NCI-H1436 (cell line): ENCODE data around the gene SLC6A20.
"Not testable (repeated sequence)": the region's sequence is repeated elsewhere in the genome, so short reads cannot be mapped to it uniquely, and the experiment has no call there.

Experiments
- DNase-seq: peaks from one replicate; lab custom pipeline; 2025; lab: John Stamatoyannopoulos, UW

SLC6A20 gene

DNA sequence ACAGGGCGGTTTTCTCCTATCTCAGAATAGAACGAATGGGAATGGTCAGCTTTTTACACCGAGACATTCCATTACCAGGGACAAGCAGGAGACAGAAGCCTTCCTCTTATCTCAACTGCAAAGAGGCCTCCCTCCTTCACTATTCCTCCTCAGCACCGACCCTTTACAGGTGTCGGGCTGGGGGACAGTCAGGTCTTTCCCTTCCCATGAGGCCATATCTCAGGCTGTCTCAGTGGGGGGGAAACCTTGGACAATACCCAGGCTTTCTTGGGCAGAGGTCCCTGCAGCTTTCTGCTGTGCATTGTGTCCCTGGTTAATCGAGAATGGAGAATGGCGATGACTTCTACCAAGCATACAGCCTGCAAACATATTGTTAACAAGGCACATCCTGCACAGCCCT, 39.2 kb downstream of the SLC6A20 start:
- DNase-seq: not testable (repeated sequence)

DNA sequence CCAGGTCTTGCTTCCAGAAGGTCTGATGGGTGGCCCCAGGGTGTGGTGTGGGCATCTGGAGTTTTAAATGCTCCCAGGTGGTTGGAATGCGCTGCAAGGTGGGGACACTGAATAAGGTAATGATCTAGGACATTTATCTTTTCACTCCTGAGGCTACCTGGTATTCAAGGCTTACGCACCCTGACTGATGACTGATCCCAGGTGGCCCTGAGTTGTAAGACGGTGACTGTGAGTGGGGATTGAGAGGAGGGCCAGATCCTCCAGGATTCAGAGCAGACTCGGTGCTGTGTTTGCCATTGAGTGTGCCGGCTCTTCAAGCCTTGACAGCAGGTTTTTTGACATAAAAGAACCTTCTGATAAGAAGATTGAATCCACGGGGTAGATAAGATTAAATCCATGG, 40.3 kb downstream of the SLC6A20 start:
- DNase-seq: no peak

DNA sequence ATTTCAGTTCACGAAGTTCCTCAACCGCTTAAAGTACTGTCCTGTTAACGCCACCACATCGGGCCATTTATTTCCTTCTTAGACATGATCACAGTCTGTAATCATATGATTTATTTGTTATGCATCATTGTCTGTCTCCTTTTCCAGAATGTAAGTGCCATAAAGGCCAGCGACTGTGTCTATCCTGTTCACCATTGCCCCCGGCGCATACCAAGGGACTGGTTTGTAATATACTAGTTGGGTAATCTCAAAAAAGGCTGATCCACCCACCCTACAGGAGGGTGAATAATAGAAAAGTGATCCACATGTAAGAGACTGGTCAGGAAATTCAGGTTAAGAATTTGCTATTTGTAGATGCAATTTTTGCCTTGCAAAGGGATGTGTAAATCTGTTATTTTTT, 41.9 kb downstream of the SLC6A20 start:
- DNase-seq: no peak

DNA sequence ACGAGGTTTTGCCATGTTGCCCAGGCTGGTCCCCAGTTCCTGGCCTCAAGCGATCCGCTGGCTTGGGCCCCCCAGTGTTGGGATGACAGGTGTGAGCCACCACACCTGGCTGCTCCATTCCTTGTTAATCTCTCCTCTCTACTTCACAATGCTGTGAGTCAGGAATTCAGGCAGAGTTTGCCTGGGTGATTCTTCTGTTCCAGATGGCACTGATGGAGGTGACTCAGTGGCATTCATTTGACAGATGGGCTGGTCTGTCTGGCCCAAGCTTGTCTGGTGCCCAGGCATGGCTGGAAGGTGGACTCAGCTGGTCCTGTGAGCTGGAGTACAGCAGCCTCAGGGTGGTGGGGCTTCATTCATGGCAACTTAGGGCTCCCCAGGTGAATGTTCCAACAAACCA, 43.2 kb downstream of the SLC6A20 start:
- no peak for DNase-seq

DNA sequence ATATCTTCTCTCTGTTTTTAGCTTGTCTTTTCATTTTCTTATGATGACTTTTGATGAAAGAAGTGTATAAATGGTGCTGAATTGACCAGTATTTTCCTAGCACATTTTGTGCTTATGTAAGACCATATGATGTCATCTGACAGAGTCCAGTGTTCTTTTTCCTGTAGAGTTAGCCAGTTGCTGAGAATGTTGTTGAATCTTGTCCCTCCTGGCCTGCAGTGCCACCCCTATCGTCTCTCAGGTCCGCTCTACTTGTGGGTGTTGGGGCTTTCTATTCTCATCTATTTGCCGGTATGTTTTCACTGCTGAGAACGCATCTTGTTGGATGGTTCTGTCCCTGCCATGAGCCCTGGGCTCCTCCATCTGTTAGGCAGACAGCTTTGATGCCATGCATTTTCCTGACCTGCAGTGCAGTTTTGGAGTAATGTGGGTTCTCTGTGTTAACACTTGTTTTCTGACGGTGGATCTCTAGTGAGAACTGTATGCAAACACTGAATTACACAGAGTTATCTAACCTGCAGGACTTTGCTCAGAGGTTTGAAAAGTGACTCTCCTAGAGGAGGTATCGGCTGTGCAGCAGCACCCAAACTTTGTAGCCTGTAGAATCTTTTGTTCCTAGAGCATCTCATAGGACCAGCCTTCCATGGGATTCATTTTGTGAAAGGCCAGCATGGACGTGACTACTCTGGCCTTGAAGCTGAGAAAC, 44.6 kb downstream of the SLC6A20 start:
- no peak for DNase-seq

DNA sequence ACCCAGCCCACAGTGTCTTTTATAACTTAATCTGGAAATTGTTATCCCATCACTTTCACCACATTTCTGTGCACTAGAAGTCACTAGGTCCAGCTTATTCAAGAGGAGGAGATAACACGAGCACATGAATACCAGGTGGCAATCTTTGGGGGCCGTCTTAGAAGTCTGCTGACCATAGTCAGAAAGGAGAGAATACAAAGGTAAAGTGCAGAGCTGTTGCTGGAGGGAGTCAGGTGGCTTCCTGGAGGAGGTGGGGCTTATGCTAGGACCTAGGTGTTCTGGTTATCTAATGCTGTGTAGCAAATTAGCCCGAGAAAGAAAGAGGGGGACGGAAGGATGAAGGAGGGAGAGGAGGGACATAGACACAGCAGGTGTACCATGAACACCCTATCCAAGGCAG, 46.5 kb downstream of the SLC6A20 start:
- no peak for DNase-seq

DNA sequence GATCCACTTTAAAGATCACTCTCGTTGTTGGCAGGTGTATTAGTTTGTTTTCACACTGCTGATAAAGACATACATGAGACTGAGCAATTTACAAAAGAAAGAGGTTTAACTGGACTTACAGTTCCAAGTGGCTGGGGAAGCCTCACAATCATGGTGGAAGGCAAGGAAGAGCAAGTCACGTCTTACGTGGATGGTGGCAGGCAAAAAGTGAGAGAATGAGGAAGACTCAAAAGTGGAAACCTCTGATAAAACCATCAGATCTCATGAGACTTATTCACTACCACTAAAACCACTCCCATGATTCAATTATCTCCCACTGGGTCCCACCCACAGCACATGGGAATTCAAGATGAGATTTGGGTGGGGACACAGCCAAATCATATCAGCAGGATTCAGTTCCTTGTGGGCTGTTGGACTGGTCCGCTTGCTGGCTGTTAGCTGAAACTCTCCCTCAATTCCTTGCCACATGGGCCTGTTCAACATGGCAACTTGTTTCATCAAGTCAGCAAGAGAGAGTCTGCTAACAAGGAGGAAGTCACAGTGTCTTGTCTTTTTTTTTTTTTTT, 47.2 kb downstream of the SLC6A20 start:
- not testable (repeated sequence) for DNase-seq

DNA sequence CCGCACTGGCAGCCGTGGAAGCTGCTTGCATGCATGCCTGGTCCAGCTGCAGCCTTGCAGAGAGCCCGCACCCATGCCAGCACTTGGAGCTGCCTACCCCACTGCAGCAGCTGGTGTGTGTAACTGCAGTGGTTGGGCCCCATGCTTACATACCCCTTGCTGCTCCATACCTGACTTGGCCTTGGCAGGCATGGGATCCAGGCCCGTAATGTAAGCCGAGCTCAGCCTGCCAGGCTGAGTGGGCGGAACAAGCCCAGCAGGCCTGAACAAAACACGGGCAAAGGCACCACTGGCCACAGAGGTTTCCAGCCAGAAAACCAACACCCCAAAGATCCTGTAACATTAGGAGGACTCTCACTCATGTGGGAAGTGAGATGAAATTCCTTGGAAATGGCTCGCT, 48.3 kb downstream of the SLC6A20 start:
- DNase-seq: no peak

DNA sequence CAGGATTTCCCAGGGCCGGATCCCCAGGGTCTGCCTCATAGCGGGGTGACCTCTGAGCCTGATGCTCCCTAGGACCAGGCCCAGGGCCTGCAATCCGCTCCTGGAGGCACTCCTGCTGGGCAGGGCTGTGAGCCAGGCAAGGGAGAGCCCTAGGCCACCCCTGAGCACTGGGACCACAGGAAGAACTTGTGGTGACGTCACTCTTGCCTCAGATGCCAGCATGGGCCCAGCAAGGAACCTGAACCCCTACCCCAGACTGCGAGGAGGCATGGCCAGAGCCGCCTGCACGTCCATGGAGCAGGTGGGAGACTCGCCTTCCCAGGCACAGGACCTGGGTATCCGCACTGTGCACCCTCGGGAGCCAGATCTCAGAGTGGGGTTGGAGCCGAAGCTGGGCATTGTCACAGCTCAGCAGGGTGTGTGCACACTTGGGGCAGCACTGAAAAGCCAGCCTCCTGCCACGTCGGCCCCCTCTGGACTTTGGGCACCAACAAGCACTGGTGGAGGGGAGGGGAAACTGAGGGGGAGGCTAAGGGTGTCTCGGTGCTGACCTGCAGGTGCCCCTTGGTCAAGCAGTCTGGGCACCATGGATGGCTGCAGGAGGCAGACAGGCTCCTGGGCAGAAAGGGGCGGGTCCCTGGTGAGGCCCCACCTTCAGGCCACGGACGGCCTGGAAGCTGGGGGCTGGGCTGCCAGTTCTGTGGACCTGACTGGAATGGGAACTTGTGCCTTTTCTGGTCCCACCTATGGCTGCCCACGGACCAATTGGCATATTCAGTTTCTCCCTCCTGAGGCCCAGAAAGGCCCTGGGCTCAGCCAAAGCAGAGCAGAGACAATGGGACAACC, 49.3 kb downstream of the SLC6A20 start:
- DNase-seq: no peak

DNA sequence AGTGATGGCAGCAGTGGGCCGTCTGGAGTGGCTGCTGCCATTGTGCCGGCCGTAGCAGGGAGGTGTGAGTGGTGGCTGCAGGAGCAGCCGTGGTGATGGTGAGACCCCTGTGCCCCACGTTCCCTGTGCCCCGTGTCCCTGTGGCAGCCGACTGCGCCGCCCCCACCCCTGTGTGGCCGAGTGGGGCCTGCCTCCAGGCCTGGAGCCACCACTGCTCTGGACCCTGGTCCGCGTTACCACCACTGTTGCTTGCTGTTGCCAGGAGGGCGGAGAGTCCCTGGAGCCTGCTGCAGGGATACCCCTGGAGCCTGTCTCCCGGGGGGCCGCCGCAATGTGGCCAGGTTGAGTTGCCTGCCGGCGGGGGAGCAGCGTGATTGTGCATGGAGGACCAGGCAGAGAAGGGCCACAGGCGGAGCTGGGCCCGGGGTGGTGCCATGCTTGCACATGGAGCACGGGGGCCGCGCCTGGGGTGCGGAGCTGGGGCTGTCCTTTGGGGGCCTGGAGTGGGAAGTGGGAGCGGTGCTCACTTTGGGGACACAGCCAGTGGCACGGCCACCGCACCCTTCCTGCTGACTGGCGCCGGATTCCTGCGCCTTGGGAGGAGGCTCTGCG, 50.1 kb downstream of the SLC6A20 start:
- DNase-seq: no peak

DNA sequence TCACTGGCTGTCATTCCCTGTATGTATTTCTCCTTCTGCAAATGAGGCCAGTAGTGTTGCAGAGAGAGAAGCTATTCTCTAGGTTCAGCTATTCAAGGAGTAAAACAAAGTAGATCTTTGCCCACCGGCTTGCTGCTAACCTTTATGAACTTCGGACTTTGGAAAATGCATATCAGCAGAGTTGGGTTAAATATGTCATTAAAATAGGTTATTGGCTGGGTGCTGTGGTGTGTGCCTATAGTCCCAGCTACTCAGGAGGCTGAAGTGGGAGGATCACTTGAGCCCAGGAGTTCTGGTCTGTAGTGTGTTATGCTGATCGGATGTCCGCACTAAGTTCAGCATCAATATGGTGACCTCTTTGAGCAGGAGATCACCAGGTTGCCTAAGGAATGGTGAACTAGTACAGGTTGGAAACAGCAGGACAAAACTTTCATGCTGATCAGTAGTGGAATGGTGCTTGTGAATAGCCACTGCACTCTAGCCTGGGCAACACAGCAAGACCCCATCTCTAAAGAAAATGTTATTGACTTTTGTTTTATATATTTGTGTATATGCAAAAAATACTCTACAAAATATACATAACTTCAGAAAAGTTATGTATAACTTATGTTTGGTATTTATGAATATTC, 53.8 kb downstream of the SLC6A20 start:
- no peak for DNase-seq

DNA sequence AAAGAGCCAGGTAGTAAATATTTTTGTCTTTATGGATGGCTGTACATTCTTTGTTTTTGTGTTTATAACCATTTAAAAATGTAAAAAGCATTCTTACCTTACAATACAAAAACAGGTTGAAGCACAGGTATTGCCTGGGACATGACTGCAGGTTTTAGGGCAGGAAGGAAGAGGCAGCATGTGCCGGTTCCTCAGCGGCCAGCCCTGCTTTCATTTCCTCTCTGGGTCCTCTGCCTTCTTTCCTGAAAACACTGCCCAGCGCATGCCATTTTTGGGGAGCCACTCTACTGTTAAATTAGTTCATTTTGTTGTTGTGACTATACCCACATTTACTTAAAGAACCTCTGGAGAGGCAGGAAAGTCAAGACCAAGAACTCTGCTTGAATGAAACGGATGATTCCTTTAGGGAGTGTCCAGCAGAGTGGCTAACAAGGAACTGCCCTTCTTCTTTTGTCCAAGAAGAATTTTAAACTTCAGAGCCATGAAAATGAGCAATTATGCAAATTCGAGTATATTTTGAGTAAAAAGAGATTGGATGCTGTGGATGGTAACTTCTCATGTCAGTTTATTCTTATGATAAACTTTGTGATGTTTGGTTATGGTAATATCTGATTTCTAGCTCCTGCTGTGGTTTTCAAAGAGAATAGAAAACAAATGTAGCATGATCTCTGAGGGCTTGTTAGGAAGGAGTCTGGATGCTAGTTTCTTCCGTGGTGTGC, 54.4 kb downstream of the SLC6A20 start:
- DNase-seq: no peak

DNA sequence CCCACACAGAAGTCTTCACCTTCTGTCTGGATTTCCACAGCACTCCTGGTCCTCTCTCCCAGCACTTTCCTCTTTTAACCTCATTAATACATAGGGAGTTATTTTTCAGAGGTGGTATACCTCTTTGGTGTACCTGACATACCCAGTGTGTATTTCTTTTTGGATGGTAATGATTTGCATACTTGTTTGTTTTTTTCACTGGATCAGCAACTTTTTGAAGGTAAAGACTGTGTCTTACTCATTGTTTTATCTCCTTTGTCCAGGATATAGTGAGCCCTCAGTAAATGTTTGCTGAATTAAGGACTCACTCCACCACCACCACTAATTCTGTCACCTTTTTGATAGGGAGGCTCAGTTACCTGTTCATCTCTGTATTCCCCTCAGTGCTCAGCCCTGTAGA, 55.1 kb downstream of the SLC6A20 start:
- DNase-seq: no peak

DNA sequence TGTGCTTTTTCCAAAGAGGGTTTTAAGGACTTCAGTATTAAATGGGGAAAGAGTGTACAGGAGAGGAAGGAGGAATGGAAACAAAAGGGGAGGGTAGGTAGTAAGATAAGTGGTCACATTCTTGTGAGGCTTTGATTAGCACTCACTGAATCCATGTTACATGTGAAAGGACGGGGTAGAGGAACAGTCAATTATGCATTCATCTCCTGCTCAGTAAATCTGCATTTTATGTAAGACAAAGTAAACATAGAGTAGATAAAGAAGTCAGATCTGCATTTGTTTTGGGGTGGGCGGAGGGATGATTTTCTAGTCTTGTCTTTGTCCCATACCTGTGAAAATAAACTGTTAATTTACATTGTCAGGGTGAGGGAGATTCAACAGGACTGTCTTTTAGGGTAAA, 56.3 kb downstream of the SLC6A20 start:
- DNase-seq: no peak

DNA sequence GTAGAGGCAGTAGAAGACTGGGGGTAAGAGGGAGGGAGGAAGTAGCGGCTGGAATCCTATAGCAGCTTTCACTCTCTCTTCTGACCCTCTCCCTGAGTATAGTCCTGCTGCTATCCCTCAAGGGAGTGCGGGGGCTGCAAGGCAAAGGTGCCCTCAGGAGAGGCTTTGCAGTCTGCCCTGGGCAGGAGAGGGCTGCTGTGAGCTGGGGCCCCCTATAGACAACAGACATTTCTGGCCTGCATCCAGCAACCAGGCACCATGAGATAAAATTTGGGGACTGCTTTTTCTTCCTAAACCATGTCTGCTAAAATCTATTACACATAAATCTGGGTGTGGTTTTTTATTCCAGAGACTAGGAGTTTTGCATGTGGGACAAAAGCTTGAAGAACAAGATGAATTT, 59.1 kb downstream of the SLC6A20 start:
- no peak for DNase-seq

DNA sequence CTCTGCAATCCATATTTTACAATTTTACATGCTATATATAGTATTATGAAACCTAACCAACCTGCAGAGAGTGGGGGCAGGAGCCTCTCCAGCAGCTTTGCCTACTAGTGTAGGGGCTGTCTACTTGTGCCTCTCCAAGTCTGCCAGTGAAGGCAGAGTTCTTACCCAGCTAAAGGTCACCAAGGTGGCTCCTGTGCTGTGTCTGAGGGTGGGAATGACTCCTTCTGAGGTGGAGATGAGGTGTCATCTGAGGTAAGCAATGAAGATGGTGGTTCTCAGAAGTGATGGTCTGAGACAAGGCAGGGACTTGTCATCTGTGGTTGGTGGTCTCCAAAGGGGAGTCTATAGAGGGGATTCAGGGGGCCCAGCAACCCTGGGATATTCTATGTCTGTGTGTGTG, 59.6 kb downstream of the SLC6A20 start:
- DNase-seq: no peak

DNA sequence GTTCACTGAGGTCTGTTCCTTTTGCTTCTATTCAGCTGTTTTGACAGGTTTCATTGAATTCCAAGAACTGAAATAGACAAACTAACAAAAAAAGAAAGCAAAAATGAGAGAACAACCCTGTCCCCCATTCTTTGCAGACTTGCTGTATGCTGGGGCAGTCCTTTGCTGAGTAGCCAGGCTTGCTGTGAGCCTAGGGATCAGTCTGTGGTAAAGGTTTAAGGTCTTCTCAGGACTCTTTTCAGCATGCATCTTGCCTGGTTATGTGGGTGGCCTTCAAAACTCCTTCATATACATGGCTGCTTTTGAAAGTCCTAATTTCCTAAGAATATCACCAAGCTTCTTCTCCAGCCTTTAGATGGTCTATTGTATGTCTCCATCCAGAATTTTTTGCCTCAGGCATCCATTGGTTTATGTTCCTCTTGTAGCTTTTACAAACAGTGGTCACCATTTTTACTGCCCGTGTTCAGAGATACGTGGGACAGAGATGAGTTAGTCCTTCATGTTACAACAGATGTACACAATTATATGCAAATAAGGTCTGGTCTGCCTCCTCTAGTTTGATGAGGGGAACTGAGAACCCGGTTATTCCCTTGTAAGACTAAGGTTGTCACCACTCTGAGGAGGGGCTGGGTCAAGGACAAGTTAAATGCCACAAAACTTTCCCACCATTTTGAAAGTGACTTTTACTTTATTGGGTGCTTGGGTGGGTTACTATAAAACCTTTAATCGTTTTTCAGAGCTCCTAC, 65.8 kb downstream of the SLC6A20 start:
- DNase-seq: no peak

DNA sequence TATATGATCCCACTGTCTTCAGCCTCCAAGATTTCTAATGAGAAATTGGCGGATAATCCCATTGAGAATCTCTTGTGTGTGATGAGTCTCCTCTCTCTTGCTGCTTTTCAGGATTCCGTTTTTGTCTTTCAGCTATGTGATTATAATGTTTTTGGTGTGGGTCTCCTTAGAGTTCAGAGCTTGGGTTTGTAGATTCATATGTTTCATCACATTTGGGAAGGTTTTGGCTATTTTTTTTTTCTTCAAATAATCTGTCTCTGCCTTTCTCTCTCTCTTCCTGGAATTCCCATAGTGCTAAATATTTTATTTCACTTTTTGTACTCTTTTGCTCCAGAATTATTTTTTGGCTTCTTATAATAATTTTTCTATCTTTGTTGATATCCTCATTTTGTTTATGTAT, 66.7 kb downstream of the SLC6A20 start:
- DNase-seq: no peak

DNA sequence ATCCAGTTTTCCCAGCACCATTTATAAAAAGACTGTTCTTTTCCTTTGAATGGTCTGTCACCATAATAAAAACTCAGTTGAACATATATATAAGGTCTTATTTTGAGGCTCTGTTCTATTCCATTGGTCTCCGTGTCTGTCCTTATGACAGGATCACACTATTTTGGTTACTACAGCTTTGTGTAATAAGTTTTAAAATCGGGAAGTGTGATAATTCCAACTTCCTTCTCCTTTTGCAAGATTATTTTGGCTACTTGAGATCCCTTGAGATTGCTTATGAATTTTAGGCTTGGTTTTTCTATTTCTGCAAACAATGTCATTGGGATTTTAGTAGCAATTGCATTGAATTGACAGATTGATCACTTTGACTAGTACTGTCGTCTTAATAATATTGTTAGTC, 71.4 kb downstream of the SLC6A20 start:
- DNase-seq: no peak

DNA sequence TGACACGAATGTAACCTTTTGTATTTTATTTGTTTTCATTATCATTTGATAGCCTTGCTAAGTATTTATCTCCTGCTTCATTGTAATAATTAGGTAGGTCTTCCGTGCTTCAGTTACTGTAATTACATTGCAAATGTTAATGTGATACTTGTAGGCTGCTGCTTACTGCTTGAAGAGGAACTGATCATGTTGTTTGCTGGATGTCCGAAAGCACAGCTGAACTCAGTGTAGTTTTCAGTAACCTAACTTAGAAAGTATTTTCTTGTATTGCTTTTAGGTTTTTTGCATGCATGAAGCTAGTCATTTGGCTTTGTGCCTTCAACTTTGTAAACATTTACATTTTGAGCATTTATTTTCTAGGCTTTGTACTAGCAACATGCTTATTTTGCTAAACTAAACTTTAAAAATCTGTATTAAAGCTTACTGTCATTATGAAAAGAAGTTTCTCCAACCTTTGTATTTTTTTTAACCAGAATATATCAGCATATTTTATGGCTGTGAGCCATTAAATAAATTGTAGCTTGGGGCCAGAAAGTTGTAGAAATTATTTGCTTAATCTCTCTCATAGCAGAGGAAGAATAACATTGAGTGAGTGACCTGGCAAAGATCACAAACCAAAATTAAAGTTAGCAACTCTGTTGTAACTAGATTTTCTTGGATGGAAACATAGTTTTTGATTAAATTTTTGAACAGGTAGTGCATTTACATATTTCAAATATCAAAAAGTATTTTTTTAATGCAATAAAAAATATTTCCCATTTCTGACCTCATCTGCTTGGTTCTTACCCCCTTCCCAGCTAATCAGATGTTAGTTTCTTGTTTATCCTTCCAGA, 76.5 kb downstream of the SLC6A20 start:
- no peak for DNase-seq
